GM12891 (cell line): ENCODE data around the gene ZNF771.

Source experiments
- PAX5 ChIP-seq: IDR thresholded peaks from 2 replicates; pipeline ENCODE4 v1.6.1; 2011; ENCODE audit warnings: low read length, moderate library complexity, mild to moderate bottlenecking; ENCODE audit not compliant: insufficient read depth, severe bottlenecking
- POLR2A ChIP-seq: IDR thresholded peaks from 2 replicates; pipeline ENCODE4 v1.6.1; 2011; ENCODE audit warnings: low read depth, low read length, control low read depth
- POLR2AphosphoS5 ChIP-seq: IDR thresholded peaks from 2 replicates; pipeline ENCODE4 v1.6.1; 2011; ENCODE audit warnings: low read depth, low read length, control low read depth
- POU2F2 ChIP-seq: IDR thresholded peaks from 2 replicates; pipeline ENCODE4 v1.6.1; 2011; ENCODE audit warnings: low read depth, mild to moderate bottlenecking, control low read depth, low read length, moderate library complexity
- SPI1 ChIP-seq: IDR thresholded peaks from 2 replicates; pipeline ENCODE4 v1.6.1; 2011; ENCODE audit warnings: low read depth, low read length, control low read depth
- TAF1 ChIP-seq: IDR thresholded peaks from 2 replicates; pipeline ENCODE4 v1.6.1; 2011; ENCODE audit warnings: low read depth, low read length, control low read depth

- peak; percentile 67; the same call in 1 of the 2 replicates for TF ChIP-seq POLR2A
- peak; percentile 28; the same call in 1 of the 2 replicates for TF ChIP-seq POLR2AphosphoS5
- peak; percentile 66; the same call in 1 of the 2 replicates for TF ChIP-seq TAF1
- TF ChIP-seq SPI1: peak; percentile 27; the same call in 1 of the 2 replicates
- TF ChIP-seq POU2F2: peak; percentile 85
- TF ChIP-seq PAX5: no peak
Observed at GRCh38 chr16:30429678-30430427, 22.4 kb downstream of the ZNF771 start, which contains the start of gene DCTPP1.
